A673 (cell line): Measurements from ENCODE around the gene CARM1.

Source experiments
- EZH2 ChIP-seq: fragments of 200-600 bp; sonication (generic); IDR thresholded peaks from 2 replicates; pipeline ENCODE4 v1.6.1; 2017; ENCODE audit warnings: borderline replicate concordance, low read depth, mild to moderate bottlenecking, mixed read lengths, antibody characterized with exemption, low read length; ENCODE audit not compliant: poor library complexity, severe bottlenecking
- TF ChIP-seq, protein P1 (sequence below): fragments of 300-800, 200-600 bp; sonication (generic); conservative IDR thresholded peaks from 2 replicates; pipeline ENCODE4 v1.5.1; 2017; ENCODE audit warnings: low read depth, mild to moderate bottlenecking, antibody characterized with exemption, low read length, moderate library complexity, mixed read lengths

GRCh38 chr19:10927730-10928562, 56.6 kb downstream of the CARM1 start:
- TF ChIP-seq, protein P1, sequence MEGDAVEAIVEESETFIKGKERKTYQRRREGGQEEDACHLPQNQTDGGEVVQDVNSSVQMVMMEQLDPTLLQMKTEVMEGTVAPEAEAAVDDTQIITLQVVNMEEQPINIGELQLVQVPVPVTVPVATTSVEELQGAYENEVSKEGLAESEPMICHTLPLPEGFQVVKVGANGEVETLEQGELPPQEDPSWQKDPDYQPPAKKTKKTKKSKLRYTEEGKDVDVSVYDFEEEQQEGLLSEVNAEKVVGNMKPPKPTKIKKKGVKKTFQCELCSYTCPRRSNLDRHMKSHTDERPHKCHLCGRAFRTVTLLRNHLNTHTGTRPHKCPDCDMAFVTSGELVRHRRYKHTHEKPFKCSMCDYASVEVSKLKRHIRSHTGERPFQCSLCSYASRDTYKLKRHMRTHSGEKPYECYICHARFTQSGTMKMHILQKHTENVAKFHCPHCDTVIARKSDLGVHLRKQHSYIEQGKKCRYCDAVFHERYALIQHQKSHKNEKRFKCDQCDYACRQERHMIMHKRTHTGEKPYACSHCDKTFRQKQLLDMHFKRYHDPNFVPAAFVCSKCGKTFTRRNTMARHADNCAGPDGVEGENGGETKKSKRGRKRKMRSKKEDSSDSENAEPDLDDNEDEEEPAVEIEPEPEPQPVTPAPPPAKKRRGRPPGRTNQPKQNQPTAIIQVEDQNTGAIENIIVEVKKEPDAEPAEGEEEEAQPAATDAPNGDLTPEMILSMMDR = no peak
- no peak for TF ChIP-seq EZH2
